Activated CD4-positive, alpha-beta T cell treated with anti-CD3 and anti-CD28 coated beads for 4 hours (primary cell): ENCODE measurements around the gene STARD10.

Experiments used
- DNase-seq, 2 donors: peaks; one replicate each; pipeline ENCODE4 v3.0.0-alpha.2; 2020

Gene STARD10

DNA sequence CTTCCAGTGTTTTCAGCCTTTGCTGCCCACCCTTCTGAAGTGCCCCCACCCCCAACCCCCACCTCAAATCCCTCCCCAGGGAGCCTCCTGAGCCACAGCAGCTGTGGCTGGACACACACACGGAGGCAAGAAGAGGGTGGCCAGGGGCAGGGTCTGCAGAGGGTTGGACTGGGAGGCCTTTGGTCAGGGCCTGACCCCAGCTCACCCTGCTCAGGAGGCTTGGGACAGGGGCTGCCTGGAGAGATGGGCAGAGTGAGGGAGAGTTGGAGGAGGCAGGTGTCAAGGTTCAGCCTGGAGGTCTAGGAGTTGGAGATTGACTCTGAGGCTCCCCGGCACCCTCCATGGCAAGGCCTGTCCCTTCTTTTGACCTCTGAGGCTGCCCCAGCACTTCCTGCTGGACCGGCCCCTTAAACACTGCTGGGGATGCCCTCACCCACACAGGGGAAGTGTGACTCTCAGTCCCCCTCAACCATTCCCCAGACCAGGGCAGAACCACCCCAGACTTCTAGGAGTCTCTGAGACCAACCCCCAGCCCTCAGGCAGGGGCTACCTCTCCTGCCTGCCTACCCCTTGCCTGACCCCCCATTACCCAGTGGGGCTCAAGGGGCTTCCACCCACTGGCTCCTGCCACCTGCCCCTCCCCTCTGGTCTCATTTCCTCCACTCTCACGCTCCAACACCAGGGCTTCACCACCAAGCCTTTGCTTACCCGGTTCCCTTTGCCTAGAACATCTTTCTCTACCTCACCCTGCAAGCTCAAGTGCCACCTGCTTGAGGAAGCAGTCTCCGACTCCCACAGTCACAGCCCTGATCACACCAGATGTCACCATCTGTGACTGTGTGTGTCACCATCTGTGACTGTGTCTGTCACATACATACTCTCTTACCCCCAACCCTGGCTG lies 50.3 kb downstream of the STARD10 start:
- DNase-seq: no peak

DNA sequence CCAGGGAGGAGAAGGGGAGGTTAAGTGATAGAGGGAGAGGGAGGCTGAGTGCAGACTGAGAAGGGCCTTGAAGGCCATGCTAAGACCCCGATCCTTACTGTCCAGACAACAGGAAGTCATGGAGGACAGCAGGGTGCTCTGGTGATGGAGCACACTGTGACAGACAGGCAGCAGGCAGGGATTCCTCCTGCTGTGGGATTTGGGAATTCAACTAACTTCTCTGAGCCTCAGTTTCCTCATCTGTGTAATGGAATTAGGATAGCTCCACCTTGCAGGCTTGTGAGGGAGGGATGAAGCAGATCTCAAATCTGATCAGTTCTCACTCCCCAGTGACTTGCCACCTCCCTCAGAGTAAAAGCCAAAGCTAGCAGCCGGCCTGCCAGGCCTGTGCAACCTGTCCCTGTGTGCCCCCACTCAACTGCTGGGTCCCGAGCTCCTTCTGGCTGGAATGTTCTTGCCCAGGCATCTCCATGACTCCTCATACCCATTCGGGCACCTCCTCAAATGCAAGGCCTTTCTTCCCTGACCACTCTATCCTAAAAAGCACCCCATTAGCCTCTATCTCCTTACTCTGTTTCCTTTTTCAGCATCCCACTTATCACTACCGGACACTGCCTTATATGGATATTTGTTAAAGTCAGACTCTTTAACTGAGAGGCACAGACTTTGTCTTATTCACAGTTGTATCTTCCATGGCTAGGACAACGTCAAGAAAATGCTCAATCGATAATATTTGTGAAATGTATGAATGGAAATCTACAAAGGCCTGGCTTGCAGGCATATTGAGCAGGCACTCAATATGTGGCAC lies 51.1 kb downstream of the STARD10 start:
- no peak for DNase-seq

DNA sequence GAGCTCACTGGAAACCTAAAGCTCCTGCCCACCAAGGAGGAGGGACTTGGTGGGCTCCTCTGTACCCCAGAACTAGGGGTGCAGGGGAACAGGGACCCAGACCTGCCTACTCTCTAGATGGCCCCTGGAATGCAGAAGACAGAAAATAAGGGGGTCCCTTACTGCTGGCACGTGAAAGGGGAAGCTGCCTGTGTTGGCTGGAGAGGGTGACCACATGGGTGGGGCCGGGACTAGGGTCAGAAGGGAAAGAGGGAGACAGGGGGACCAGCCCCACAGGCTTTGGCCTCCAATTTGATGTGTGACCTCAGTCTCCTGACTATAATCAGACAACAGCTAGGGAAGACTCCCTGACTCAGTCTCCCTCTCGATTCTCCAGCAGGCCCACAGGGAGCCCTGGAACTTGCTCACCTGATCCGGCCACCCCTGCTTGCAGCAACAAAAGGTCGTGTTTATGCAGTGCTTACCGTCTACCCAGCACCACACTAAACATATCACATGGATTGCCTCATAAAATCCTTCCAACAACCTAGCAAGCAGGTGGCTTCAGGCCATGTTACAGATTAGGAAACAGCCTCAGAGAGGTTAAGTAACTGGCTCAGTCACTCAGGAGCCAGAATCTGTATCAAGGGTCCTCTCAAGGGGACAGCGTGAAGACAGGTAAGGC lies 51.9 kb downstream of the STARD10 start:
- DNase-seq: no peak

DNA sequence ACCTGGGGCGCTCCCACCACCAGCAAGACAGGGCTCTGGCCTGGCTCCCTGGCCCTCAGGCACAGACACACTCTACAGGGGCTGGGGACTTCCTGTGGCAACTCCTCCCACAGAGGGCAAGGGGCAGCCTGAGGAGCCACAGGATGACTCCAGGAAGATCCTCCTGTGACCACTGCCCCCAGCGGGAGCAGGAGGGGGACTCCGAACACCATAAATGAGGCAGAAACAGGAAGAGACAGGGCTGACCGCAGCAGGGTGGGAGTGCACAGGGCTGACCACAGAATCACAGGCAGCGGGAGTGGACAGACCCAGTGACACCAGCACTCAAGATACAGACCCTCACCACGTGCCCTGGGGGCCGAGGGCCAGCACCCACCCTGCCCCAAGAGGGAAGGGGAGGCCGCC lies 52.4 kb downstream of the STARD10 start:
- DNase-seq: no peak

DNA sequence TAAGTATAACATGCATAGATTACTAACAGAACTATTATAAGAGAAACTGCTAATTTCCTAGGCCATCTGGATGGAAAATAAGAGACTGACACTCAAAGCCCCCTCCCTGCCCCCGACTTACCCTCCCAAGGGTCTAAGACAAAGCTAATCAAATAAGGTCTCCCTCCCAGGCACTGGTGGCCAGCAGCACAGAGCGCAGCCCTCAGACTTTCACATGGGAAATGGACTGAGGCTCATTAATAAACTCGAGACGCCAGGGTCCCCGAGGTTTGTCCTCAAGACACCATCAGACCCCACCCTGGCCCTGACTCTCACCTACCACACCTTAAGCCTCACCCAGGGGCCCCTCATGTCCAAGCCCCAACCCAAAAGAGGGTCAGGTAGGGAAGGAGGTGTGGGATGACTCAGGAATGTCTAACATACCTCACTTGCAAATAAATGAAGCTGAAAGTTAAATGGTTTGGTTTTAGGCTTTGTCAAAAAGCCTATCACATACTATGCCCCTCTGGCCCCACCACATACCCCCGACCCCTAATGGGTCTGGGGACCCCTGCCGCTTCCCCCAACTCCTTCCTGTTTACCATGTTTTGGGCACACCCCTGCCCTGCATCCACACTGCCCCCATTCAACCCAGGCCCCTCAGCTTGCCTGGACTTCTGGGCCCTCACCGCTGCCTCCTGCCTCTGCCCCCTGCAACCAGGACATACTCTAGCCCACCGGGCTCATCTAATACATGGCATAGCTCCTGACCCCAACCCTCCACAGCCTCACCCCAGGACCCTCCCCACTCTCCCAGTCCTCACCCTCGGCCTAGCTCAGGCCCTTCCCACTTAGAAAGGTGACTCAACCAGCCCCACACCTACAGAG lies 53.1 kb downstream of the STARD10 start:
- no peak for DNase-seq

DNA sequence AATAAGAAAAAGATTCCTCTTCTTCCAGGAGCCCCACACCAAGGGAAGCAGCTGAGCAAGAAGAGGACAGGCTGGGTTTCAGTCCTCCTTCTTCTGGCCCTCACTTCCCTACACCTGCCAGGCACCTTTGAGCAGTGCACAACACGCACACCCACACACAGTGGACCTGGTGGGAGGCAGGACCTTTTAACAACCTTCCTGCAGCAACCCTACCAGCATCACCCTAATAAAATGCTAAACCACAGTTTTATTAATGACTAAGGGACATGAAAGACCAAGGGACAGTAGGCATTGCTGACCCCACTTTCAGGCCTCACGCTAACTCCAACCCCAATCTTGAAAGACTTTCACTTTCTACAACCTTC lies 53.8 kb downstream of the STARD10 start:
- no peak for DNase-seq

DNA sequence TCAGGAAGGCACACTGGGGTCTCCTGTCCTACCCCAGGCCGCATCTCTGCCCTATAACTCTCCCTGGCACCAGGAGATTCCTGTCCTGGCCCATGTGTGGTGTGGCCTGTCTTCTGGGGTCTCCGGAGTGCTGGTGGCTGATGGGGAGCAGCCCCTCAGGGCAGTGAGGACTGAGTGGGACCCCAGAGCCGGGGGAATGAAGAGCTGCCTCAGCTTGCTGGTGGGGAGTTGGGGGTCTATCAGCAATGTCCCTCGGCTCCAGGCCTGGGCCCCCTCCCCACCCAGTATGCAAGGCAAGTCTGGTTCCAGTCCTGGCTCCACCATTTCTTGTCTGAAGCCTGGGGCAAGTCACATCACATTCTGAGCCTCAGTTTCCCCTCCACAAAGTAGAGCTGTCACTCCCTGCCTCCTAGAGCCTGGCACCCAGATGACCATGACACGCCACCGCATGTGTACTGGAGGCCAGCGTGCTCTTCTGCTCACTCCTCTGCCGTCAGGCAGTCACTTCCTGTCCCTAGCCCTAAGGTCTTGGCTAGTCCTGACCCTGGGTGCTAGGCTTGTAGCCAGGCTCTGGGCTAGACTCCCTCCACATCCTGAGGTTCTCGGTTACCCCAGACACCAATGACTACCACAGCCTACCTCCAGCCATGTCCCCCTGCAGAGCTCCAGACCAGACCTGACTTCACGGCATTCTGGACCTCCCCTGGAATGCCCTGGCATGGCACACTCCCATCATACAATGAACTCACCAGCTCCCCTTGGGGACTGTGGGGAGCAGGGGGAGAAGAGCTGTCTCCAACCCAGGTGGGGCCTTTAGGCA lies 54.4 kb downstream of the STARD10 start:
- no peak for DNase-seq

DNA sequence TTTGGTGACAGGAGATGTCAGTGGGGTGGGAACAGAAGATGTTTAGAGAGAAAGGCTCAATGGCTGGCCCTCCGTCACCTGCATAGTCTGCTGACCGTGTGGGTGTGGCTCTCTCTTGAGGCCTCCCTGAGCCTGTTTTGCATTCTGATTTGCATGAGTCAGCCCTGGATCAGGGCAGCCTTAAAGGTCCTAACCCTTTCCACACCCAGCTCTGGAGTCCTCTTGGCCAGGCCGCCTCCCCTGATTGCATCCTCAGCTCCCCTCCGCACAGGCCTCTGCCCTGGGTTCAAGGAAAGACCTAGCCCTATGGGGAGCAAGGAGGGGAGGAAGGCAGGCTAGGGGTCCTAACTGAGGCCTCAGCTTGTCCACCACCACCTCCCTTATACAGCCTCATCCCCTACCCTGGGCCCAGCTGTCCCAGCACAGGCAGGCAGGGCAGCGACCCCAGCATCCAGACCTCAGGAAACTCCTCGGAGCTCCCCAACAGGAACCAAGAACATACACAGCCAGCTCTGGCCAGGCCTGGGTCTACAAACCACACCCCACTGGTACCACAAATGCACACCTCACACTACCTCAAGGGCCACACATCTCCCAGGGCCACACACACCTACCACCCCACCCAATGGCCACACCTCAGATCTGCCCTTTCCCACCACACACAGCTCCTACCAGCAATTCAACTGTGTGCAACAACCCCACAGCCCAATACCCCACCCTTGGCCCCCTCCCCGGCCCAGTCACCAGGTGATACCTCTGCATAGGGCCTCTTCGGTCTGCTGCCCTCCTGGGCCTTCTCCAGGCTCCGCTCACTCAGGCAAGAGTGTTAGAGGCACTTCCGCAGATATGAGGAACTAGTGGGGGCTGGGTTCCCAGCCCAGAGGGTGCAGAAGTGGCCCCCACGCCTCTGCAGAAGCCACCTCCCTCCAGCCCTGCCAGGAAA lies 55.4 kb downstream of the STARD10 start:
- DNase-seq: no peak

DNA sequence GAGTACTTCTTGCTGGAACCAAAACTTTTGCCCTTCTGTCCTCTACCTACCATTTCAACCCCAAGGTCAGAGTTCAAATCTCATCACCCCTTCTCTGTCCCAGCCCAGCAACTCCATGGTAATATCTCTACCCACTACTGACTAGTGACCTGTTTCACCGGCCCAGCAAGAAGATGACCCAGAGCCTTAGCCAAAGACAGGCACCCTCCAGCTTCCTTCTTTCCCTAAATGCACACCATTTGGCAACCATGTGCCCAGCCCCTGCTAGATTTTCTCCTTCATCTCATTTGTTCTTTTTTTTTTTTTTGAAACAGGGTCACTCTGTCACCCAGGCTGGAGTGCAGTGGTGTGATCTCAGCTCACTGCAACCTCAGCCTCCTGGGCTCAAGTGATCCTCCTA lies 56.5 kb downstream of the STARD10 start:
- no peak for DNase-seq

DNA sequence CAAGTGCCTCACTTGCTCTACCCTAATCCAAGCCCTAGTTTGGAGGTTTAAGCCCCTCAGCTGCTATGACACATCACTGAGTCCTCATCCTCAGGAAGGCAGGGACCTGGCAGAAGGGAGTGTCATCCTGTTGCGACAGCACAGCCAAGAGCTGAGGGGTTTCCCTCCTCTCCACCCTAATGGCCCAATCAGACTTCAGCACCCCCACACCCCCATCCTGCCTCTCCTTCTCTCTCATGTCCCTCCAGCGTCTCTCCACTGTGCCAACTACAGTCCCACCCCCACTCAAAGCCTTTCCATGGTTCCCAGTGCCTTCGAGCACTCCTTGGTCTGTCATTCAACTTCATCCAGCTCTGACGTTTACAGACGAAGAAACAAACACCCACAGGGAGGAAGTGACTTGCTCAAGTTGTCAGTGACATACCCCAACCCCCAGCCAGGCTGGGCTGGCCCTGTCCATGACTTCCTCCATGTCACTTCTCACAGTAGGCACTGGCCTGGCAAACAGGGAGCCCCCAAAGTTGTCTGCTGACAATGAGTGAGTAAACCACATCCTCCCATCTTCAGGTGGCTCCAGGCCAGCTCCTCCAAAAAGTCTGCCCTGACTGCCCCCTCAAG lies 57.3 kb downstream of the STARD10 start:
- peak; percentile 55 to 60 for DNase-seq

DNA sequence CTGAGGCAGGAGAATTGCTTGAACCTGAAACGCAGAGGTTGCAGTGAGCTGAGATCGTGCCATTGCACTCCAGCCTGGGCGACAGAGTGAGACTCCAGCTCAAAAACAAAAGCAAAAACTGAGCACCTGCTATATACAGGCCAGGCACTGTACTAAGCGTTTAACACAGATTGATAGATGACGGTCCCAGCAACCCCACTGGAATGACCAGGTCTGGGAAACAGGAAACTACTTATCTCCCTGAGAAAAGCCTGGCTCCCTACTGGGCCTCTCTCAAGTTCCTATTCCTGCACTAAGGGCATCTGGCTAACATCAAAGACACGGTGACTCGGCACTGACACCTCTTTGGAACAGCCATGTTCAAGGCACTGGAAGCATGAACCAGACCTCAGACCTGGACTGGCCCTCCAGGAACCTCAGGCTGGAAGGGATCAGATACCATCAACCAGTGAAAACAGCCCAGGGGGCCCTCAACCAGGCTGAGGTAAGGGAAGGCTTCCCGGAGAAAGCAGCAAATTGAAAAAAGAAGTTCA lies 58.3 kb downstream of the STARD10 start:
- no peak for DNase-seq

DNA sequence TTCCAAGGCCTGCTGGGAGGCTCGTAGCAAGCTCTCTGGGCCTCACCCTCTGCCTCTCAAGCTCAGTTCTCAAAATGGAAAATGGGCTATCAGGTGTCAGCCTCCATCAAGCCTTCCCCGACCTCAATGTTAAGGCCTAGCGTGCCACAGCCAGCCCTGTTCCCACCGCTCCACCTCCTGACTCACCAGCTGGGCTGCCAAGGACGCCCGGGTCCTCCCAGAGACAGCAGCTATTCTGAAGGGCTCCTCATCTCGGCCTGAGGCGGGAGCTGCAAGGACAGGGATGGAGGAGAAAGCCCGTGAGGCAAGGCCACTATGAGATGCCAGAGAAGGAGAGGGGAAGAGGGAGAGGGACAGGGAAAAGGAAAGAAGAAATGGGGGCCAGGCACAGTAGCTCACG lies 61.5 kb downstream of the STARD10 start:
- no peak for DNase-seq

DNA sequence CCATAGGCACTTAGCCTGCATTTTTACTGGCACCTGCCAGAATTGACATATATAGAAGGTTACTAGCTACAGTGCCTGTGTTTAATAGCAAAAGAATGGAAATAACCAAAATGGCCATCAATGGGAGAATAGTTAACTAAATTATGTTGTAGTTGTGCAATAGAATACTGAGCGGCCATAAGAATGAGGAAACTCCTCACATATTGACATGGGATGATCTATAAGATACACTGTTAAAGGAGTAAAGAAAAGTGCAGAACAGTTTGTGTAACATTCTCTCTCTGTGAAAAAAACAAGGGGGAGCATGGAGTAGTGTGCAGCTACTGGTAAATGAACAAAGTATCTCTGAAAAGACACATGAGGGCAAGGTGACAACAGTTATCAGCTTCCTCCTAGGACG lies 63.1 kb downstream of the STARD10 start:
- DNase-seq: no peak

DNA sequence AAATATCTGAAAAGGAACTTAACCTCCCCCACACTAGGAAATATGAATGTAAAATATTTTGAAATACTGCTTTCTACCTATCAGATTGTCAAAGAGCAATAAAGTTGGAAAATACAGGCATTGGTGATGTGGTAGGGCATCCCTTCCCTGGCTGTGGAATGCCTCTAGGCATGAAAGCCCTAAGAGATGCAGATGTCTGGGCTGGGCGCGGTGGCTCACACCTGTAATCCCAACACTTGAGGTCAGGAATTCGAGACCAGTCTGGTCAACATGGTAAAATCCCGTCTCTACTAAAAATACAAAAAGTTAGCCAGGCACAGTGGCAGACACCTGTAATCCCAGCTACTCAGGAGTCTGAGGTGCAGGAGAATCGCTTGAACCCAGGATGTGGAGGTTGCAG lies 63.6 kb downstream of the STARD10 start:
- no peak for DNase-seq

DNA sequence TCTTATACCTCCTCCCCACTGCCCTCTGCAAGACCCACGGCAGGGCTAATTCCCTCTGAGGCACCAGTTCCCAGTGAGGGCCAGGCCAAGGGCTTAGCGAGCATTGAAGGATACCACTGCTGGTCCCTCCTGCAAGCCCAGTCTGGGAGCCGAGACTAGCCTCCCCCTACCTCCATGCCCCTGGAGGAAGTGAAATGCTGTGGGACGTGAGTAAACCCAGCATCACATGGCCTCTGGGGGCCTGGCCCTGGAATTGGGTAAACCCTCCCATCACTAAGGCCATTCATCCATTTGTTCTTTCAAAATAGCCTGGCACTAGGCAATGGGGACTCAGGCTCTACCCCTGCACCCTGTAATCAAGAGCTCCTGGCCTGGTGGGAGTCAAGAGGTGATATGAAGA lies 66.3 kb downstream of the STARD10 start:
- no peak for DNase-seq

DNA sequence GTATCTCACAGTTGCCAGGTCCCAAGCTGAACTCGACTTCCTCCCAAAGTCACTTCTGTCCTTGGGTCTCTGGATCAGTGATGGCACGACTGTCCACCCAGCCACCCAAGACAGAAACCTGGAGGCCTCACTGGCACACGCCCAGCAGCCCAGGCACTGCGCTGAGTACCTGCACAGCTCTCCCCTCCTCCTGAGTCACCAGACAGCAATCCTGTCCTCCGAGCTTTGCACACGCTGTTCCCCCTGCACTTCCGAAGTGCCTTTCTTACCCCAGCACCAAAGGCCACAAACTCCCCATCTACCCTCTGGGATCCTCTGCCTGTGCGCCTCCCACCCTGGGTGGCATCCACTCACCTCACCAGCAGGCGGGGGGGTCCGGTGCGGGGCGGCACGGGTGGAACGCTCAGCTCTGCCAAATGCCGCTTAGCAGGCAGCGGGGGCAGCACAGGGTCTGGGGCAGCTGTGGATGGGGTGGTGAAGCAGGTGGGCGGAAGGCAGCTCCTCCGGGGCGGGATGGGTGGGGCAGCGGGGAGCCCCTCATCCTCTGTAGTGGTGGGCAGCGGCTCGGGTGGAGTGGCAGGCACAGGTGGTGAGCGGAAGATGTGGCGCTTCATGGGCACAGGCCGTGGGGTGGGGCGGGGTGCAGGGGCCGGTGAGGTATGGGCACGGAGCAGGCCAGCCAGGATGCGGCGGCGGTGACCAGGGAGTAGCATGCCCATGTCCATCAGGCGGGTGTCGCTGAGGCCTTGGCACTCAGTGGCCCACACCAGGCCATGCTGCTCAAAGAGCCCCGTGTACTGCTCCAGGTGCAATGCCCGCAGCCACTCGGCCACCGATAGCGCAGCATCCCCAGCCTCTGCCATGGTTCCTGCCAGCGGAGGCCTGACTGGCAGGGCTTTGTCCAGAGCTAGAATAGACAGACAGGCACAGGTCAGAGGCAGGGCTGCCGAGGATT lies 67.3 kb downstream of the STARD10 start:
- no peak for DNase-seq

DNA sequence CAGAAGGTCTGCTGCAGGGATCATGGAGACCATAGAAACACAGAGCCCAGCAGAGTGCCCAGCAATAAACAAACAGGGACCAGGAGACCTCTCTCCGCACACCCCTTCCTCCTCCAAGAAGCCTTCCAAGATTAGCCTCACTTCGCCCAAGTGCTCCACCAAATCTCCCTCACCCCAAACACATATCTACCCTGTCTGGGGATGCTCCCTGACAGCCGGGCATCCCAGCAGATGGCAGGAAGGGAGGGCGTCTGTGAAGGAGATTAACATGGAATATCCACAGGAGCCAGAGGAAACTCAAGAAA lies 68.2 kb downstream of the STARD10 start:
- DNase-seq: no peak

DNA sequence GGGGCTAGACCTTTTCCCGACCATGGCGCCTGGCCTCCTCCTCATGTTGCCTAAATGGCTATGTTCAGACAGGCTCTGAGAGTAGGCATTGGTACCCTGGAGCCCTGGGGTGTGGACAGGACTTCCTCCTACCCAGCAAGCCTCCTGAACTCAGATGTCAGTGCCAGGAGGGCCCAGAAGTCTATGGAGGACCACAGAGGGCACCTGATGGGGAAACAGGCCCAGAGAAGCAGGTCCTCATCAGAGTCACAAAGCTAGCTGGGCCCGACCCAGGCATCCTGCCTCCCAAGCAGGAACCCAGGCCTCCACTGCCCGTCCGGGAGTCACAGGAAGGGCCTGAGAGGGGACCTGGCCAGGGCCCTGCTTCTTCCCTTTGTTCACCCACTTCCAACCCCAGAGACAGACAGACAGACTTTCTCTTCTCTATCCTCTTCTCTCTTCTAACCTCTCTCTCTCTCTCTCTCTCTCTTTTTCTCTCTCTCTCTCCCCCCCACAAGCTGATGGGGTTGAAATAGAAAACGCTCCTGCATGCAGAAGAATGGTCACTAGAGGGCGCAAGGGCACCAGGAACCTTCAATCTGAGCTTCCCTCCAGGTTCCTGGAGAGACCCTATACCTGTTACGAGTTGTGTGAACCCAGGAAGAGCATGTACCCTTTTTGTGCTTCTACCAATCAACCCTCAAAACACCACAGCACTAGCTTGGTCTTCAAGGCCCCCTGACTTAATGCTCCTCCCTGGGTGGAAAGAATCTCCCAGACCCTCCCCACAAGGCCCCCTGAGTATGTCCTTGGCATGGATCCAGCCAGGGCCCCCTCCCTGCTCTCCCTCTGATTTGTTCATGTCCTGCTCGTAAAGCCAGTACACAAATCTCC lies 68.8 kb downstream of the STARD10 start:
- DNase-seq: peak; percentile 76 to 85
